A172 (cell line): ENCODE results near the gene COA8. TPM values are rescaled to one million over a fixed set of nuclear protein-coding genes. Genes with fewer than 3 reads are reported as not detected.

Experiments used
- DNase-seq: peaks from one replicate; pipeline ENCODE4 v3.0.0-alpha.2; 2015; ENCODE audit warnings: low spot score
- total RNA-seq: library from RNA; depleted of rRNA; stranded (reverse); fragments of >200 nt; shearing (Covaris generic); gene quantifications from 2 replicates; pipeline ENCODE4 v1.2.3, GENCODE V29; 2014; rRNA removed

The COA8 gene
- total RNA-seq, 1 experiment from 2014 or later = 24.8 TPM

GRCh38 chr14:103623308-103623707 is 60.5 kb downstream of the COA8 start:
- no peak for DNase-seq

GRCh38 chr14:103623883-103624482 is 61.2 kb downstream of the COA8 start:
- DNase-seq = no peak

- DNase-seq = peak; percentile 82
These were observed 62.1 kb downstream of the COA8 start for GRCh38 chr14:103624860-103625259.

GRCh38 chr14:103625356-103626095 is 62.8 kb downstream of the COA8 start:
- DNase-seq = peak; percentile 23

GRCh38 chr14:103626146-103626850 is 63.5 kb downstream of the COA8 start:
- DNase-seq = no peak

GRCh38 chr14:103627073-103628025 is 64.6 kb downstream of the COA8 start:
- no peak for DNase-seq

GRCh38 chr14:103628221-103628683 is 65.5 kb downstream of the COA8 start:
- peak; percentile 62 for DNase-seq

- DNase-seq = peak; percentile 40
These were observed 66.1 kb downstream of the COA8 start, which contains the start of gene KLC1 for GRCh38 chr14:103628684-103629502. KLC1 (plus strand) TSS chr14:103629211; CDS start chr14:103654565, 25,354 bp downstream.

- no peak for DNase-seq
These were observed 66.9 kb downstream of the COA8 start for GRCh38 chr14:103629503-103630121.

GRCh38 chr14:103630364-103631108 is 67.8 kb downstream of the COA8 start:
- no peak for DNase-seq

- no peak for DNase-seq
These were observed 70.6 kb downstream of the COA8 start for GRCh38 chr14:103633391-103633790.

GRCh38 chr14:103634156-103634555 is 71.4 kb downstream of the COA8 start:
- DNase-seq = no peak

- no peak for DNase-seq
These were observed 75.8 kb downstream of the COA8 start for GRCh38 chr14:103638594-103638993.

Other genes starting within 250 kb of the COA8 start
- gene EIF5, start 228.7 kb upstream of the COA8 start, total RNA-seq = 70.8 and 85.0 TPM in 2 replicates
- gene MARK3, start 177.5 kb upstream of the COA8 start, total RNA-seq = 31.8 and 40.4 TPM in 2 replicates
- gene CKB, start 40.1 kb upstream of the COA8 start, total RNA-seq = 13.2 and 40.3 TPM in 2 replicates
- gene TRMT61A, start 33.8 kb upstream of the COA8 start, total RNA-seq = 8.5 and 10.2 TPM in 2 replicates
- gene BAG5, start 303 bp upstream of the COA8 start, total RNA-seq = 21.0 and 24.8 TPM in 2 replicates
- 166 and 174 TPM in 2 replicates for gene KLC1, start 66.3 kb downstream of the COA8 start, total RNA-seq
- gene XRCC3, start 152.5 kb downstream of the COA8 start, total RNA-seq = 24.4 and 24.5 TPM in 2 replicates
- 47.5 and 57.4 TPM in 2 replicates for gene ZFYVE21, start 152.8 kb downstream of the COA8 start, total RNA-seq